ENCODE results near the gene PRKCZ. TPM values are rescaled to one million over a fixed set of nuclear protein-coding genes. Genes with fewer than 3 reads are reported as not detected.
A peak's percentile ranks its signal among the peaks of the same experiment; 100 is the strongest.

Gene PRKCZ
- total RNA-seq, 1 donor from 2014 or later = 33.4 TPM

- Mint-ChIP-seq H3K4me1 (peaks cover 8% of the 10 kb centered on the region), H3K36me3 (no peaks in the 10 kb centered on the region), H3K27me3 (ENCODE audit: insufficient read depth, low read depth) (peaks cover 36% of the 10 kb centered on the region), H3K4me3 (peak overlapping the region; percentile 20), H3K9me3 (no peaks in the 10 kb centered on the region), H3K27ac (no peak overlapping the region)
- Histone ChIP-seq H3K27me3 (peaks cover 28% of the 10 kb centered on the region), H3F3A (ENCODE audit: low read depth) (peaks cover 18% of the 10 kb centered on the region), H4K20me1 (ENCODE audit: low read depth) (peaks cover 46% of the 10 kb centered on the region), H3K9ac (no peak overlapping the region), H3K9me3 (ENCODE audit: low read depth) (no peaks in the 10 kb centered on the region), H3K4me3 (no peak overlapping the region), H3K27ac (no peak overlapping the region), H2AFZ (replicated peaks) (no peak overlapping the region), H3K4me2 (no peak overlapping the region), H3K36me3 (no peaks in the 10 kb centered on the region), H3K4me1 (peaks cover 5% of the 10 kb centered on the region), H3K79me2 (ENCODE audit: low read depth) (peaks cover 42% of the 10 kb centered on the region)
- no peak for TF ChIP-seq CTCF (IDR thresholded peaks at IDR 0.05)
- no peak for TF ChIP-seq EZH2phosphoT487 (IDR thresholded peaks at IDR 0.05)
- no peak for TF ChIP-seq EZH2 (IDR thresholded peaks at IDR 0.05)
- DNase-seq (ENCODE audit: low spot score) = no peak
Measured at GRCh38 chr1:2052756-2053155, 2.5 kb downstream of the PRKCZ start.

GRCh38 chr1:2053217-2053616 is 3.0 kb downstream of the PRKCZ start:
- Histone ChIP-seq H3K27ac (no peak overlapping the region), H3K79me2 (ENCODE audit: low read depth) (peaks cover 42% of the 10 kb centered on the region), H3K4me1 (peaks cover 5% of the 10 kb centered on the region), H2AFZ (replicated peaks) (no peak overlapping the region), H3K4me3 (no peak overlapping the region), H3K9me3 (ENCODE audit: low read depth) (no peaks in the 10 kb centered on the region), H4K20me1 (ENCODE audit: low read depth) (peaks cover 46% of the 10 kb centered on the region), H3F3A (ENCODE audit: low read depth) (peaks cover 18% of the 10 kb centered on the region), H3K4me2 (no peak overlapping the region), H3K27me3 (peaks cover 24% of the 10 kb centered on the region), H3K36me3 (no peaks in the 10 kb centered on the region), H3K9ac (no peak overlapping the region)
- no peaks in the 10 kb centered on the region for H3K36me3 Mint-ChIP-seq
- no peaks in the 10 kb centered on the region for H3K9me3 Mint-ChIP-seq
- no peak overlapping the region for H3K4me3 Mint-ChIP-seq
- H3K4me1 Mint-ChIP-seq = peaks cover 8% of the 10 kb centered on the region
- peaks cover 35% of the 10 kb centered on the region for H3K27me3 Mint-ChIP-seq (ENCODE audit: insufficient read depth, low read depth)
- H3K27ac Mint-ChIP-seq = no peak overlapping the region
- TF ChIP-seq EZH2 (IDR thresholded peaks at IDR 0.05) = no peak
- no peak for TF ChIP-seq EZH2phosphoT487 (IDR thresholded peaks at IDR 0.05)
- no peak for TF ChIP-seq CTCF (IDR thresholded peaks at IDR 0.05)
- DNase-seq (ENCODE audit: low spot score) = no peak

GRCh38 chr1:2053784-2054376 is 3.7 kb downstream of the PRKCZ start:
- no peak overlapping the region for H3K27ac Mint-ChIP-seq
- Histone ChIP-seq H3K4me2 (no peak overlapping the region), H3K36me3 (no peaks in the 10 kb centered on the region), H4K20me1 (ENCODE audit: low read depth) (peaks cover 46% of the 10 kb centered on the region), H3F3A (ENCODE audit: low read depth) (peaks cover 11% of the 10 kb centered on the region), H2AFZ (replicated peaks) (no peak overlapping the region), H3K9ac (no peak overlapping the region), H3K27me3 (peaks cover 17% of the 10 kb centered on the region), H3K27ac (no peak overlapping the region), H3K79me2 (ENCODE audit: low read depth) (peaks cover 42% of the 10 kb centered on the region), H3K9me3 (ENCODE audit: low read depth) (no peaks in the 10 kb centered on the region), H3K4me3 (no peak overlapping the region), H3K4me1 (peaks cover 5% of the 10 kb centered on the region)
- peaks cover 28% of the 10 kb centered on the region for H3K27me3 Mint-ChIP-seq (ENCODE audit: insufficient read depth, low read depth)
- no peaks in the 10 kb centered on the region for H3K9me3 Mint-ChIP-seq
- H3K4me3 Mint-ChIP-seq = no peak overlapping the region
- H3K36me3 Mint-ChIP-seq = no peaks in the 10 kb centered on the region
- H3K4me1 Mint-ChIP-seq = peaks cover 8% of the 10 kb centered on the region
- TF ChIP-seq CTCF (IDR thresholded peaks at IDR 0.05) (no peak), EZH2 (IDR thresholded peaks at IDR 0.05) (no peak), EZH2phosphoT487 (IDR thresholded peaks at IDR 0.05) (no peak)
- no peak for DNase-seq (ENCODE audit: low spot score)

Data from neural progenitor cell (in vitro differentiated cells).